ENCODE measurements around the gene CCP110.

The CCP110 gene, protein sequence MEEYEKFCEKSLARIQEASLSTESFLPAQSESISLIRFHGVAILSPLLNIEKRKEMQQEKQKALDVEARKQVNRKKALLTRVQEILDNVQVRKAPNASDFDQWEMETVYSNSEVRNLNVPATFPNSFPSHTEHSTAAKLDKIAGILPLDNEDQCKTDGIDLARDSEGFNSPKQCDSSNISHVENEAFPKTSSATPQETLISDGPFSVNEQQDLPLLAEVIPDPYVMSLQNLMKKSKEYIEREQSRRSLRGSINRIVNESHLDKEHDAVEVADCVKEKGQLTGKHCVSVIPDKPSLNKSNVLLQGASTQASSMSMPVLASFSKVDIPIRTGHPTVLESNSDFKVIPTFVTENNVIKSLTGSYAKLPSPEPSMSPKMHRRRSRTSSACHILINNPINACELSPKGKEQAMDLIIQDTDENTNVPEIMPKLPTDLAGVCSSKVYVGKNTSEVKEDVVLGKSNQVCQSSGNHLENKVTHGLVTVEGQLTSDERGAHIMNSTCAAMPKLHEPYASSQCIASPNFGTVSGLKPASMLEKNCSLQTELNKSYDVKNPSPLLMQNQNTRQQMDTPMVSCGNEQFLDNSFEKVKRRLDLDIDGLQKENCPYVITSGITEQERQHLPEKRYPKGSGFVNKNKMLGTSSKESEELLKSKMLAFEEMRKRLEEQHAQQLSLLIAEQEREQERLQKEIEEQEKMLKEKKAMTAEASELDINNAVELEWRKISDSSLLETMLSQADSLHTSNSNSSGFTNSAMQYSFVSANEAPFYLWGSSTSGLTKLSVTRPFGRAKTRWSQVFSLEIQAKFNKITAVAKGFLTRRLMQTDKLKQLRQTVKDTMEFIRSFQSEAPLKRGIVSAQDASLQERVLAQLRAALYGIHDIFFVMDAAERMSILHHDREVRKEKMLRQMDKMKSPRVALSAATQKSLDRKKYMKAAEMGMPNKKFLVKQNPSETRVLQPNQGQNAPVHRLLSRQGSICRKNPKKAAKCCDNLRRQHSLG

DNA sequence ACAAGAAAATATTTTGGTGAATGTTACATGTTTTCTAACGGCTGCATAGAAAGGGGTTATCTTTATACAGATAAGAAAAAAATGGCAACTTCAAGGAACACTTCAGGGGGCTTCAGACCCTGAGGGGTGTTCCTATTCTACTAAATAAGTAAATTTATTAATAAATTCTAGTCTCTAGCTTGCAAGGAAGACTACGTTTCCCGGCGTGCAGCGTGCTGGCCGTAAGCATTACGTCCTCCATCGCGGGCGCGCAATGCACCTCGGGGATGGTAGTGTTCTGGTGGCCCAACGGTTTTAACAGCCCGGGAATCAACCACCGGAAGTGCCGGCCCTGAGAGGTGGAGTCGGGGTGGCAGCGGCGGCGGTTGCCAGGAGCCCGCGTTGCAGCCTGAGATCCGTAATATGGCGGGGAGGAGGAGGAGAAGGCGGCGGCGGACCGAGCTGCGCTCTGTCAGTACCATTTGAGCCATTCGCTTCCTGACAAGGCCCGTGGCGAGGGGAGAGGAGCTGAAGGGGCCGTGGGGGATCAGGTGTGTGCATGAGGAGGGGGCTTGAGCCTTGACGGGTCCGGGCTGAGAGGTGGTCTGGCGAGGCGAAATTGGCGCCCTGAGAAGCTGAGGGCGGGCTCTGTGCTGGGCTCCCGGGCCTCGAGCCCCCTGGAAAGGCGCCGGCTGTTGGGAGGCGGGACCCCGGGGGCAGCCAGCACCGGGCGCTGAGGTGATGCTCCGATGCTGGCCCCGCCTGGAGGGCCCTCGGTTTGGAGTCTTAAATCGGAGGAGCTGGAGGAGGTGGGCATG, at the start of gene CCP110:
Gene CCP110 (plus strand): TSS at position 384 of the 797 bp plus-strand sequence. CDS start 3,940 bp downstream, outside the sequence.
- peak; percentile 93 for DNase-seq (ENCODE audit: low spot score)

DNA sequence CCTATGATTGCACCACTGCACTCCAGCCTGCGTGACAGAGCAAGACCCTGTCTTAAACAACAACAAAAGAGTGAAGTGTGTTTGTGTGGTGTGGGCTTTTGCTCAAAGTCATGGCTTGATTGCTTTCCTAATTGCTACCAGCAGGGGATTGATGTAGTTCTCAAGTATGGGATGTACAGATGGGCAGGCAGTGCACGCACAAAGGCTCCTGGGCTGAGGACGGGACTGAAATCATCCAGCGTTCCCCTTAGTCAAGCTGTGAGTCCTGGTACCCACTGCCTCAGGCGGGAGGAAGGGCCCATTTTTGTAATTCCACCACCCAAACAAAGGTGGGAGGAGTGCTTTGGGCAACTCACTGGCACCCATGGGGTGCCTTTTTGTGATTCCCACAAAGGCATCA, 49.1 kb upstream of the CCP110 start:
- no peak for DNase-seq (ENCODE audit: low spot score)

DNA sequence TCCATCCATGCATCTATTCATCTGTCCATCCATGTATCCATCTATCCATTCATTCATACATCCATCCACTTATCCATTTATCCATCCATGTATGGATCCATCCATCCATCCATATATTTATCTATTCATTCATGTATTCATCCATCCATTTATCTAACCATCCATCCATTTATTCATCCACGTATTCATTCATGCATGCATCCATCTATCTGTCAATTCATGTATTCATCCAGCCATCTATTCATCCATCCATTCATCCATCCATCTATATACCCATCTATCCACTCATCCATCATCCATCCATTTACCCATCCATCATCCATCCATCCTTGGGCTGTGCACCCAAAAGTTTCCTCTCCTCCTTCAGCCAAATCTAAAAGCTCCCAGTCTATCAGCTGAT, 45.2 kb upstream of the CCP110 start:
- no peak for DNase-seq (ENCODE audit: low spot score)

DNA sequence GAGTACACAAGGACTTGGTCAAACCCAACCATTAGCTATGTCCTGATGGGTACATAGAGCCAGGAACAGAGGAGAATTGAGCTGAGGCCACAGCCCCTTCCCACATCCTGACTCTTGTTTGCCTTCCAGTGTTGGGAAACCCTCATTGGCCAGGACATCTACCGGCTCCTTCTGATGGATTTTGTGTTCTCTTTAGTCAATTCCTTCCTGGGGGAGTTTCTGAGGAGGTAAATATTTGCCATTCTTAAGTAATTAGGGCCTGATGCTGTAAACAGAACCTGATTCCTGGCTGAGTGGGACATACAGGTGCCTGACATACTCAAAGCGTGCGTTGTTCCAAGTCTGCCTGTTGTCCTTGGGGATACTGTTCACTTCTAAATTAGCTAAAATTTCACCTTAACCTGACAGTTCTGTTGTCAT, 44.4 kb upstream of the CCP110 start:
- no peak for DNase-seq (ENCODE audit: low spot score)

DNA sequence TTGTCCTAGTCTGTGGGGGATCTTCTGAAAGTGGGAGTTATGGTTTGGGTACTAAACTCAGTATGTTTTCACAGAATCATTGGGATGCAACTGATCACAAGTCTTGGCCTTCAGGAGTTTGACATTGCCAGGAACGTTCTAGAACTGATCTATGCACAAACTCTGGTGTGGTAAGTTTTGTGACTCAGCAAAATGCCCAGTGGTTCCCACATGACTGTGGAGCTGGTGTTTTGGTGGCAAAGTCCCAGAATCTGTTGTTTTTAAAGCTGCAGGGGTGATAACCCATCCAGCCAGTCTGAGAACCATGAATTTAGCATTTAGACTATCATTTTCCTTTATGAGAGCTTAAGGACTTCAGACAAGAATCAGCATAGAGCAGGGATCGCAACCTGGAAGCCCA, 42.4 kb upstream of the CCP110 start:
- no peak for DNase-seq (ENCODE audit: low spot score)

DNA sequence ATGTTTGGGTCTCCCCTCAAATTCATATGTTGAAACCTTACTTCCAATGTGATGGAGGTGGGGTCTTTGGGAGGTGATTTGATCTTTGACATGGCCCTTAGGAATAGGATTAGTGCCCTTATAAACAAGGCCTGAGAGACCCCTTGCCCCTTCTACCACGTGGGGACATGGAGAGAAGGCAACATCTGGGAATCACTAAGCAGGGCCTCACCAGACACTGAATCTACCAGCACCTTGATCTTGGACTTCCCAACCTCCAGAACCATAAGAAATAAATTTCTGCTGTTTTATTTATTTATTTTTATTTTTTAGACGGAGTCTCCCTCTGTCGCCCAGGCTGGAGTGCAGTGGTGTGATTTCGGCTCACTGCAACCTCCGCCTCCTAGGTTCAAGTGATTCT, 42.0 kb upstream of the CCP110 start:
- no peak for DNase-seq (ENCODE audit: low spot score)

DNA sequence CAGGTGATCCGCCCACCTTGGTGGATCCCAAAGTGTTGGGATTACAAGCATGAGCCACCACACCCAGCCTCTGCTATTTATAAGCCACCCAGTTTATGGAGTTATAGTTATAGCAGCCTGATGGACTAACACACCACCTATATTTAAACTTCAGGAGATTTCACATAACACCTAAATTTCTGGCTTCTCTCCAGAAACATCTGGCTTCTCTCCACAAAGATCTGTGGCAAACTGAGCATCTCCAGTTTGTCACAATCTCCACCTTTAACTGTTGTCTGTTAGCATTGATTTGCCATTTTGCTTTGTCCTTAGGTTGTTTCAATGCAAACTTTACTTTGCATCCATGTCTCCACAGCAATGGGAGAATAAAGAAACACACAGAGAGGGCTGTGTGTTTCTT, 41.5 kb upstream of the CCP110 start:
- DNase-seq (ENCODE audit: low spot score) = no peak

DNA sequence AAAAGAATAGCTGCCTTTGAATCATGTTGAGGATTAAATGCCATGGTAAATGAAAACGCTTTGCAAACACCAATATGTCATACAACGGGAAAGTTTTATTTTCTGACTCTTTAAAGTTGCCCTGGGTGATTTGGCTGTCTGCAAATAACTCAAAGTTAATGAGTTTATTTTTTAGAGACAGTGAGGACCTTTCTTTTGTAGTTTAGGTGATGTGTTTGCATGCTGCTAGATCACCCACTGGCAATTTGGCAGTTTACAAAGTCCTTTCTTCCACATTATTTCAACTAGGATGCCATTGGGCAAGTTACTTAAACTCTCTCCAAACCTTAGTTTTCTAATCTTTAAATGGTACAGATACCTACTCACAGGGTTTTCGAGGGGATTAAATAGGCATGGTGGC, 39.6 kb upstream of the CCP110 start:
- DNase-seq (ENCODE audit: low spot score) = no peak

DNA sequence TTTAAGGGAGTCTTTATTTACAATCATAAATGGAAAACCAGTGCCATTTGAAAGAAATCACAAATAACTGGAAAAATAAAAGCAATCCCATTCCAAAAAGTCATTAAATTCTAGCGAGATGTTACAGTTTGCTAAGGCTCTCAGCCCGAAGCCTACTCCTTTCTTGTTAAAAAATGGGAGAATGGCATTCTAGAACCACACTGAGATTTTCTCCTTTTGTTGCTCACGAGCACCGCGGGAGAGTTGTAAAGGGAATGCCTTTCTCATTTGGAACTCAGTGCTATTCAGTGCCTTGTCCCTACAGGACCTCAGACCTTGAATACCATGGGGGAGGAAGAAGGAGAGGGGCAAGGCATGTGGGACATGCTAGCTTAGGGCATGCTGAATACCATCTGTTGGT, 38.1 kb upstream of the CCP110 start:
- no peak for DNase-seq (ENCODE audit: low spot score)

DNA sequence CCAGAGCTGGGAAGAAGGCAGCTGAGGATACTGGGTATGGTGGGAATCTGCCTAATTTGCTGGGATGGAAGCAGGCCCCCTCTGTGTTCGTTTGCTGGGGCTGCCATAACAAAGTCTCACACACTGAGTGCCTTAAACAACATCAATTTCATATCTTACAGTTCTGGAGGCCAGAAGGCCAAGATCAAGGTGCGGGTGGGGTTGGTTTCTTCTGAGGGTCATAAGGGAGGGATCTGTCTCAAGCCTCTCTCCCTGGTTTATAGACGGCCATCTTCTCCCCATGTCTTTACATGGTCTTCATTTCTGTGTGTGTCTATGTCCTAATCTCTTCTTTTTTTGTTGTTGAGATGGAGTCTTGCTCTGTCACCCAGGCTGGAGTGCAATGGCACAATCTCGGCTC, 37.7 kb upstream of the CCP110 start:
- DNase-seq (ENCODE audit: low spot score) = no peak

DNA sequence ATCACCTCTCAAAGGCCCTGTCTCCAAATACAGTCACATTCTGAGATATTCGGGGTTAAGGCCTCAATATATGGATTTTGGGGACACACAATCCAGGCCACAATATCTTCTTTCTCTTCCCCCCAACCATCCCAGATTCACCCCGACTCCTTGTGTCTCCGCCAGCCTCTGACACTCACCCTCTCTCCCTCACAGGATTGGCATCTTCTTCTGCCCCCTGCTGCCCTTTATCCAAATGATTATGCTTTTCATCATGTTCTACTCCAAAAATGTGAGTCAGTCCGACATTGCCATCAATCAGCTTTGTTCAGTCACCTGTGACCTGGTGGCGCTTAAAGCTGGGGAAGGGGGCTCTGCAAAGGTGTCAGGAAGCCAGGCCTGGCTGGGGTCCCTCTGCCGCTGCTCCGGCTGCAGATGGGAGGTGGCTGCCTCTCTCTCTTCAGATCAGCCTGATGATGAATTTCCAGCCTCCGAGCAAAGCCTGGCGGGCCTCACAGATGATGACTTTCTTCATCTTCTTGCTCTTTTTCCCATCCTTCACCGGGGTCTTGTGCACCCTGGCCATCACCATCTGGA, 36.9 kb upstream of the CCP110 start:
- DNase-seq (ENCODE audit: low spot score) = no peak

DNA sequence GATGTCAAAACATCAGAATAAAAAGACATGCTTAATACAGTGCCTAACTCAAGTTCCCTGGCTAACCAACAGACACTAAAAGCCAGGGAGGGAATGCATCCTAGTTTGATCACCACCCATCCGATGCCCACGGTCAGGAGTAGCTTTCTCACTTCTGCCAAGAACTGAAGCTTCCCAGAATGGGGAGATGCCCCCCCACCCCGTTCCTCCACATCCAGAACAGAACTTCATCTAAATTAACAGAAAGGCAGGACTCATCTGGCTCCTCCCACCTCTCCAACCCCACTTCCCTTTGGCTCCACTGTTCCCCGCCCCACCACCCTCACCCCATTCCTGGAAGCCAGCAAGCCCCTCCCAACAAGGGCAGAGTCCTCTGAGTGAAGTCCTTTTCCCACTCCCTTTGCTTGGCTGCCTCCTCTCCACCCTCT, 35.5 kb upstream of the CCP110 start:
- no peak for DNase-seq (ENCODE audit: low spot score)

DNA sequence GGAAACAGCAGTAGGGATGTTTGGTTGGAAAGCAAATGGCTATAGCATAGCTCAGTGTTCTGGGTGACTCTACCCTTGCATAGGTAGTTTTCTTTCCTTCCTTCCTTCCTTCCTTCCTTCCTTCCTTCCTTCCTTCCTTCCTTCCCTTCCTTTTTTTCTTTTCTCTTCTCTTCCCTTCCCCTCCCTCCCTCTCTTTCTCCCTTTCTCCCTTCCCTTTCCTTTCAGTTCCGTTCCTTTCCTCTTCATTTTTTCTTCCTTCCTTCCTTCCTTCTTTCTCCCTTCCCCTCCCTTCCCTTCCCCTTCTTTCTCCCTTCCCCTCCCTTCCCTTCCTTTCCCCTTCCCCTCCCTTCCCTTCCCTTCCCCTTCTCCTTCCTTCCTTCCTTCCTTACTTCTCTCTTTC, 33.1 kb upstream of the CCP110 start:
- DNase-seq (ENCODE audit: low spot score) = no peak

DNA sequence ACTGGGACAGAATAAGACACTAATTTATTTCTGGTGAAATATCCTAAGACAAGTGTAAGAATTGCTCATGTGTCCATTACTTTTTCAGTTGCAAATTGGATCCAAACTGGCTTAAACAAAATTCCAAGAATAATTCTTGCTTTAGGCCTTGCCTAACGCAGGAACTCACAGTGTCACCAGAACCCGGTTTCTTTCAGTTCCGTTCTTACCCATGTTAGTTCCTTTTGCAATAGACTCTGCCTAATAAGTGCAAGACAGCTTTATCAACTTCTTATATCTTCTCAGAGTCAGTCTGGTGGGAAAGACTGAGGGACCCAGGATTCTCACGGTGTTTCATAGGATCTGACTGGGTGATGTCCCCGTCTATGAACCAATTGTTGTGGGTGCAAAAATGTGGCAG, 26.6 kb upstream of the CCP110 start:
- DNase-seq (ENCODE audit: low spot score) = no peak

DNA sequence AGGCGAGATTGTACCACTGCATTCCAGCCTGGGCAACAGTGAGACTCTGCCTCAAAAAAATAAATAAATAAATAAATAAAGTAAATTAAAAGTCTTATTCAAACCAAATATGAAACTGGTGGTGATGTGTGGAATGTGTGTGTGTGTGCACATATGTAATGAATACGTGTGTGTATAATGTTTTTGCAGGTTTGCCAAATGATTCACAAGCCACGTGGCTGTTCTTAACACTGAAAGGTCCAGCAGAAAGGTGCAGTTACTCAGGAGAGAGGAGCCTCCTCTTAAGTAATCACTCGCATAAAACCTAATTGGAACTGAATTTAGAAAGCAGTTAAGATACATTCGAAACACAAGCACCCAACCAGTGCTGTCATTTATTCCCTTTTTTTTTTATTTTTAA, 24.7 kb upstream of the CCP110 start:
- DNase-seq (ENCODE audit: low spot score) = no peak

DNA sequence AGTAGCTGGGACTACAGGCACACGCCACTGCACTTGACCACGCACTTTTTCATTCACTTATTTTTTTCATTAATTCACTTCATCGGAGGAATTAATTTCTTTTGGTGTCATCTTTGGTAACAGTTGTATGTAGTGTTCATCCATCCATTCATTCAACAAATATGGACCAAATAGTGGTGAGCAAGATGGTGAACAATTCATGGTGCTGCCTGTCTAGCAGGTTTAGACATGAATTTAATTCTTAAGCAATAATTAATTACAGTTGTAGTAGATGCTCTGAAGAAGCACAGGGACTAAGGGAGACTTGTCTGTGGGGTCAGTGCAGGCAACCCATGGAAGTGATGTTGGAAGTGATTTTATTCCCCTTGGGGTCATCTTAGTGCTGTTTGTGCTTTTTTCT, 24.3 kb upstream of the CCP110 start:
- DNase-seq (ENCODE audit: low spot score) = no peak

DNA sequence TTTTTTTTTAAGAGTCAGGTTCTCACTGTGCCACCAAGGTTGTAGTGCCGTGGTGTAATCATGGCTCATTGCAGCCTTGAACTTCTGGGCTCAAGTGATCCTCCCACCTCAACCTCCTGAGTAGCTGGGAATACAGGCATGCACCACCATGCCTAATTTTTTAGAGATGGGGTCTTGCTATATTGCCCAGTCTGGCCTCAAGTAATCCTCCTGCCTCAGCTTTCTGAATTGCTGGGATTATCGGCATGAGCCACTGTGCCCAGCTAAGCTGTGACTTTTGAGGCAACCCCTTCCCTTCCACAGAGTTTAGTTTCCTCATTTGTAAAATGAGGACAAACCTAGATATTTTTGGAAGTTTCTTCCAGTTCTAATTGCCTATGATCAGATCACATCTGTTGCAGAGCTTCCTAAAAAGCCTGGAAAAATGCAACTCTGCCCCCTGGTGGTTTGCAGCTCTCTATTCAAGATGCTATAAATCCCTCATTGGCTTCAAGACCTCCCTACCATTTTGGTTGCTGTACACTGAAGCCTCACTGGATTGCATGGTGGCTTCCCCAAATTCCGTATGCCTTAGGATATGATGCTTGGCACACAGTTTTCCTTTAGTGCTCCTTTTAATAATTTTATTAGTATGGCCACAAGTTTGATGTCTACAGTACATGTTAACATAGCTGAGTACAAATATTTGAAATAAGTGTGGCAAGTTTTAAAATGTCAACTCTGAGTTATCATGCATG, 21.2 kb upstream of the CCP110 start:
- DNase-seq (ENCODE audit: low spot score) = peak; percentile 58

DNA sequence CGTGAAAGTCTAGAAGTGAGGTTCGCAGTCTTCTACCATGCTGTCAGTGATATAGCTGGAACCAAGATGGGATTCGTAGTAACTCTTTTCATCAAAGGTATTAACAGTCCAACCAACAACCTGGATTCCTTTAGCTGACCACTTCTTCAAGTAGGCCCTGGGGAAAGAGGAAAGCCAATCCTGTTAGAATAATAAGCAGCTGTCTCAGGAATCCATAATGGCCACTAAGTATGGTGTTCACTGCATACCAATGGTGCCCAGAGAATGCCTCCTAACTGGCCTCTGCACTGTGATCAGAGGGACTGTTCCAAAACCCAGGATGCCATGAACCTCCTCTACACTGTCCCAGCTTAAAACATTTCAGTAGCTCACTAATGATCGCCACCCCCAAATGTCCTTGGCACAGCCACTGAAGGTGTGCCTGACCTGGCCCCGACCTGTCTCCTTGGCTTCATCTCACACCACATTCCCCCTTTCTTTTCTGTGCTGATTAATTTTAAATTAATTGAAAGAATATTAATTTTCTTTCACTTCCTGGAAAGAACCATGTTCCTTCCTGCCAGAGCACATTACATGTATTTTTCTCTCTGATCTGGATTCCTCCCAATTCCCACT, 20.2 kb upstream of the CCP110 start:
- no peak for DNase-seq (ENCODE audit: low spot score)

DNA sequence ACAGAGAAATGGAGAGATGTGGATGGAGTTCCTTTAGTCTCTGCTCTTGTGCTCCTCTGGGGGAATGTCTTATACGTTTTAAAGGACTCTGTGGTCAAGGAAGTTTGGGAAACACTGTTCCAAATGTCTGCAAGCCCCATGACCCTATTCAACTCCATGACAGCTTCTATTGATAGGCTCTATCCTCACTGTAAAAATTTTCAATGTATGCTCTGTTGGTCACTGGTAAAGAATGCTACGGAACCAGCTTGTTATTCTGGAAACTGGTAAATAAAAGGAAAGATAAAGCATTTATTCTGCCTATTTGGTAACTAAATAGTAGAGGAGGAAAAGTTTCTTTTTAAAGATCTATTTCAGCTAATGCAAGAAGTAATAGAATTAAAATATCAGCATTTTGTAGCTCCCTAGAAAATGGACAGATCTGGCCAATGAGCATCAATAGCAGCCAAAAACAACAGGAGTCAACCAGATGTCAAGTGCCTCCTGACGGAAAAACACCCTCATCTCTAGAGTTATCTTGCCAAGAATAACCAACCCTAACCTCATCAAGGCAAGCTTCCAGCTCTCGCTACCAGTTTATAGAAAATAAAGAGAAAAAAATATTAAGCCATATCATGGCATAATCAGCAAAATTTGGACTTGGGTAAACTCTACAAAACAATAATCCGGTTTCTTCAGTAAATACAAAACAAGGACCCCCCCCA, 18.0 kb upstream of the CCP110 start:
- DNase-seq (ENCODE audit: low spot score) = no peak

DNA sequence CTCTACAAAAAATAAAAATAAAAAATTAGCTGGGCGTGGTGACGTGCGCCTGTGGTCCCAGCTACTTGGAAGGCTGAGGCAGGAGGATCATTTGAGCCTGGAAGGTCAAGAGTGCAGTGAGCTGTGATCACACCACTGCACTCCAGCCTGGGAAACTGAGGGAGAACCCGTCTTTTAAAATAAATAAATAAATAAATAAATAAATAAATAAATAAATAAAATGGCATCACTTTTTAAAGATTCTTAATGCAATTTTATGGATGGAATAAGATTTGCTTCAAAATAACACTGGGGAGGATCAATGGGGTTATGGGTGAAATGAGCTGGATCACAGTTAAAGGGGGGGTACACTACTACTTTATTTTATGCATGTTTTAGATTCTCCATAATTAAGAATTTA, 16.8 kb upstream of the CCP110 start:
- no peak for DNase-seq (ENCODE audit: low spot score)

Measured in CD4-positive, alpha-beta T cell treated with Interleukin-15 for 4 hours (primary cell).